WTC11 (cell line): Measurements from ENCODE around the gene DGLUCY.

Experiments
- CBFB ChIP-seq: sonication (generic); formaldehyde crosslinking; IDR thresholded peaks from 2 replicates; pipeline ENCODE4 v1.8.1; 2022; ENCODE audit warnings: mild to moderate bottlenecking, low read depth, missing genetic modification reagents
- CREM ChIP-seq: sonication (generic); formaldehyde crosslinking; IDR thresholded peaks from 2 replicates; pipeline ENCODE4 v1.8.1; 2022; ENCODE audit warnings: mild to moderate bottlenecking, missing genetic modification reagents, moderate library complexity
- ELF4 ChIP-seq: sonication (generic); formaldehyde crosslinking; IDR thresholded peaks from 2 replicates; pipeline ENCODE4 v1.8.1; 2022; ENCODE audit warnings: low read depth, mild to moderate bottlenecking, moderate library complexity, missing genetic modification reagents
- NFYB ChIP-seq: sonication (generic); formaldehyde crosslinking; conservative IDR thresholded peaks from 2 replicates; pipeline ENCODE4 v1.8.0; 2022; ENCODE audit warnings: low read depth, missing genetic modification reagents
- RELA ChIP-seq: sonication (generic); formaldehyde crosslinking; IDR thresholded peaks from 2 replicates; pipeline ENCODE4 v1.8.1; 2022; ENCODE audit warnings: missing genetic modification reagents, mild to moderate bottlenecking, borderline replicate concordance
- SMAD4 ChIP-seq: sonication (generic); formaldehyde crosslinking; IDR thresholded peaks from 2 replicates; pipeline ENCODE4 v1.8.0; 2022; ENCODE audit warnings: mild to moderate bottlenecking, missing genetic modification reagents
- ZNF121 ChIP-seq: sonication (generic); formaldehyde crosslinking; IDR thresholded peaks from 2 replicates; pipeline ENCODE4 v1.8.0; 2023; ENCODE audit warnings: missing genetic modification reagents
- TF ChIP-seq, protein P1 (sequence below): fragments of 200-600 bp; IDR thresholded peaks from 2 replicates; pipeline ENCODE4 v1.8.0; 2022; ENCODE audit warnings: antibody characterized with exemption
- TF ChIP-seq, protein P2 (sequence below): sonication (generic); formaldehyde crosslinking; IDR thresholded peaks from 2 replicates; pipeline ENCODE4 v1.8.1; 2022; ENCODE audit warnings: low read depth, missing genetic modification reagents, borderline replicate concordance
- TF ChIP-seq, protein P3 (sequence below): sonication (generic); formaldehyde crosslinking; IDR thresholded peaks from 2 replicates; pipeline ENCODE4 v1.8.1; 2023; ENCODE audit warnings: mild to moderate bottlenecking, missing genetic modification reagents, moderate library complexity
- TF ChIP-seq, protein P4 (sequence below): sonication (generic); formaldehyde crosslinking; IDR thresholded peaks from 2 replicates; pipeline ENCODE4 v1.8.1; 2022; ENCODE audit warnings: low read depth, mild to moderate bottlenecking, moderate library complexity, missing genetic modification reagents, borderline replicate concordance
- TF ChIP-seq, protein P5 (sequence below): sonication (generic); formaldehyde crosslinking; IDR thresholded peaks from 2 replicates; pipeline ENCODE4 v1.8.0; 2022; ENCODE audit warnings: mild to moderate bottlenecking, missing genetic modification reagents

DNA sequence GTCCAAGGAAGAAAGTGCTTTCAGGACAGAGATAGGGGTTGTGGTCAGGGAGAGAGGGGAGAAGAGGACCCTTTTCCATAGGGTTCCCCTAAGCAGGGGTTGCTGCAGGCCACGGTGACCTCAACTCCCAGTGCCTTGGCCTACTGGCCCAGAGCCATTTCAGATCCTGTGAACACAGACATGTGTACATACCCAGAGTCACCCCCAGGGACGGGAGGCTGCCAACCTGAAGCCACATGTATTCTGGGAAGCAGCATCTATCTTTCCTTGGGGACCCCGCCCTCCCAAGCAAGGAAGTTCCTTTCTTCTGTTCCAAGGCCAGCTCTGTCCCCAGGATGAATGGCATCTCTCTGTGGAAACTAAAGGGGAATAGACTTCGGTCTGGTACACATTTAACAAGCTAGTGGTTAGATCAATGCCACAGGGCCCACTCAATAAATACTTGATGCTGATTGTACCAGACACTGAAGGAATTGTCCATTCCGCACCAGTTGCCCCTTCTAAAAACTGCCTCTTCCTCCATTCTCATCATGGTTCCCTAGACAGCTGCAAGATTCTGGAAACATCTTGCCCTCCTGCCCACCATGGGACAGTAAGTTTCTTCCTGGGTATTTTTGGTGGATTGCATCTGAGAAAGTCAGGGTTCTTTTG lies 25.2 kb upstream of the DGLUCY start:
- TF ChIP-seq, protein P1, sequence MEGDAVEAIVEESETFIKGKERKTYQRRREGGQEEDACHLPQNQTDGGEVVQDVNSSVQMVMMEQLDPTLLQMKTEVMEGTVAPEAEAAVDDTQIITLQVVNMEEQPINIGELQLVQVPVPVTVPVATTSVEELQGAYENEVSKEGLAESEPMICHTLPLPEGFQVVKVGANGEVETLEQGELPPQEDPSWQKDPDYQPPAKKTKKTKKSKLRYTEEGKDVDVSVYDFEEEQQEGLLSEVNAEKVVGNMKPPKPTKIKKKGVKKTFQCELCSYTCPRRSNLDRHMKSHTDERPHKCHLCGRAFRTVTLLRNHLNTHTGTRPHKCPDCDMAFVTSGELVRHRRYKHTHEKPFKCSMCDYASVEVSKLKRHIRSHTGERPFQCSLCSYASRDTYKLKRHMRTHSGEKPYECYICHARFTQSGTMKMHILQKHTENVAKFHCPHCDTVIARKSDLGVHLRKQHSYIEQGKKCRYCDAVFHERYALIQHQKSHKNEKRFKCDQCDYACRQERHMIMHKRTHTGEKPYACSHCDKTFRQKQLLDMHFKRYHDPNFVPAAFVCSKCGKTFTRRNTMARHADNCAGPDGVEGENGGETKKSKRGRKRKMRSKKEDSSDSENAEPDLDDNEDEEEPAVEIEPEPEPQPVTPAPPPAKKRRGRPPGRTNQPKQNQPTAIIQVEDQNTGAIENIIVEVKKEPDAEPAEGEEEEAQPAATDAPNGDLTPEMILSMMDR: no peak
- TF ChIP-seq CREM (CRISPR knock-in tag) (no peak), ELF4 (CRISPR knock-in tag) (no peak), RELA (CRISPR knock-in tag) (no peak), NFYB (CRISPR knock-in tag) (no peak), ZNF121 (CRISPR knock-in tag) (no peak), SMAD4 (CRISPR knock-in tag) (no peak), CBFB (CRISPR knock-in tag) (no peak)
- TF ChIP-seq, protein P2, sequence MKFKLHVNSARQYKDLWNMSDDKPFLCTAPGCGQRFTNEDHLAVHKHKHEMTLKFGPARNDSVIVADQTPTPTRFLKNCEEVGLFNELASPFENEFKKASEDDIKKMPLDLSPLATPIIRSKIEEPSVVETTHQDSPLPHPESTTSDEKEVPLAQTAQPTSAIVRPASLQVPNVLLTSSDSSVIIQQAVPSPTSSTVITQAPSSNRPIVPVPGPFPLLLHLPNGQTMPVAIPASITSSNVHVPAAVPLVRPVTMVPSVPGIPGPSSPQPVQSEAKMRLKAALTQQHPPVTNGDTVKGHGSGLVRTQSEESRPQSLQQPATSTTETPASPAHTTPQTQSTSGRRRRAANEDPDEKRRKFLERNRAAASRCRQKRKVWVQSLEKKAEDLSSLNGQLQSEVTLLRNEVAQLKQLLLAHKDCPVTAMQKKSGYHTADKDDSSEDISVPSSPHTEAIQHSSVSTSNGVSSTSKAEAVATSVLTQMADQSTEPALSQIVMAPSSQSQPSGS (CRISPR knock-in tag): no peak
- TF ChIP-seq, protein P3, sequence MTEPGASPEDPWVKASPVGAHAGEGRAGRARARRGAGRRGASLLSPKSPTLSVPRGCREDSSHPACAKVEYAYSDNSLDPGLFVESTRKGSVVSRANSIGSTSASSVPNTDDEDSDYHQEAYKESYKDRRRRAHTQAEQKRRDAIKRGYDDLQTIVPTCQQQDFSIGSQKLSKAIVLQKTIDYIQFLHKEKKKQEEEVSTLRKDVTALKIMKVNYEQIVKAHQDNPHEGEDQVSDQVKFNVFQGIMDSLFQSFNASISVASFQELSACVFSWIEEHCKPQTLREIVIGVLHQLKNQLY (CRISPR knock-in tag): no peak
- TF ChIP-seq, protein P4, sequence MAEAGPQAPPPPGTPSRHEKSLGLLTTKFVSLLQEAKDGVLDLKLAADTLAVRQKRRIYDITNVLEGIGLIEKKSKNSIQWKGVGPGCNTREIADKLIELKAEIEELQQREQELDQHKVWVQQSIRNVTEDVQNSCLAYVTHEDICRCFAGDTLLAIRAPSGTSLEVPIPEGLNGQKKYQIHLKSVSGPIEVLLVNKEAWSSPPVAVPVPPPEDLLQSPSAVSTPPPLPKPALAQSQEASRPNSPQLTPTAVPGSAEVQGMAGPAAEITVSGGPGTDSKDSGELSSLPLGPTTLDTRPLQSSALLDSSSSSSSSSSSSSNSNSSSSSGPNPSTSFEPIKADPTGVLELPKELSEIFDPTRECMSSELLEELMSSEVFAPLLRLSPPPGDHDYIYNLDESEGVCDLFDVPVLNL (CRISPR knock-in tag): no peak
- TF ChIP-seq, protein P5, sequence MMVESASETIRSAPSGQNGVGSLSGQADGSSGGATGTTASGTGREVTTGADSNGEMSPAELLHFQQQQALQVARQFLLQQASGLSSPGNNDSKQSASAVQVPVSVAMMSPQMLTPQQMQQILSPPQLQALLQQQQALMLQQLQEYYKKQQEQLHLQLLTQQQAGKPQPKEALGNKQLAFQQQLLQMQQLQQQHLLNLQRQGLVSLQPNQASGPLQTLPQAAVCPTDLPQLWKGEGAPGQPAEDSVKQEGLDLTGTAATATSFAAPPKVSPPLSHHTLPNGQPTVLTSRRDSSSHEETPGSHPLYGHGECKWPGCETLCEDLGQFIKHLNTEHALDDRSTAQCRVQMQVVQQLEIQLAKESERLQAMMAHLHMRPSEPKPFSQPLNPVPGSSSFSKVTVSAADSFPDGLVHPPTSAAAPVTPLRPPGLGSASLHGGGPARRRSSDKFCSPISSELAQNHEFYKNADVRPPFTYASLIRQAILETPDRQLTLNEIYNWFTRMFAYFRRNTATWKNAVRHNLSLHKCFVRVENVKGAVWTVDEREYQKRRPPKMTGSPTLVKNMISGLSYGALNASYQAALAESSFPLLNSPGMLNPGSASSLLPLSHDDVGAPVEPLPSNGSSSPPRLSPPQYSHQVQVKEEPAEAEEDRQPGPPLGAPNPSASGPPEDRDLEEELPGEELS: no peak
